ENCODE data around the gene TMEM63A. TPM values are rescaled to one million over a fixed set of nuclear protein-coding genes. Genes with fewer than 3 reads are reported as not detected.

TMEM63A gene
- polyA plus RNA-seq, 3 donors, result 3.0 to 48.0 (median 5.8) TPM

DNA sequence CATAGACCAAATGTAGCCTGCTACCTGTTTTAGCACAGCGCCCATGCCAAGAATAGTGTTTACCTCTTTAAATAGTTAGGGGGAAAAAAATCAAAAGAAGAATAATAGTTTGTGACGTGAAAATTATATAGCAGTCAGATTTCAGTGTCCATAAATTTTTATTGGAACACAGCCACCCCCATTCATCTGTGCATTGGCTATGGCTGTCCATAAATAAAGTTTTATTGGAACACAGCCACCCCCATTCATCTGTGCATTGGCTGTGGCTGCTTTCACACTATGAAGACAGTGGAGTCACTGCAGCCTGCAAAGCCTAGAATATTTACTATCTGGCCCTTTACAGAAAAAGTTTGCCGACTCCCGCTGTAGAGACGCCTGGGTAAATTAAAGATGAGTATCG lies 51.3 kb downstream of the TMEM63A start:
- H3K79me2 ChIP-seq (ENCODE audit: insufficient read depth, low read length), result no peaks in the 10 kb centered on the region
- H3K27ac Mint-ChIP-seq, result peak overlapping the region in 1 of 7 donors; percentile 51
- WGBS (ENCODE audit: insufficient coverage), result 100% methylated on average over 2 of the region's 6 CpGs
- no peak overlapping the region for H3K27ac ChIP-seq (ENCODE audit: low read depth in 1 of 2, low read length in 2 of 2)
- no peak overlapping the region for H3K4me3 Mint-ChIP-seq
- TF ChIP-seq, protein P1, sequence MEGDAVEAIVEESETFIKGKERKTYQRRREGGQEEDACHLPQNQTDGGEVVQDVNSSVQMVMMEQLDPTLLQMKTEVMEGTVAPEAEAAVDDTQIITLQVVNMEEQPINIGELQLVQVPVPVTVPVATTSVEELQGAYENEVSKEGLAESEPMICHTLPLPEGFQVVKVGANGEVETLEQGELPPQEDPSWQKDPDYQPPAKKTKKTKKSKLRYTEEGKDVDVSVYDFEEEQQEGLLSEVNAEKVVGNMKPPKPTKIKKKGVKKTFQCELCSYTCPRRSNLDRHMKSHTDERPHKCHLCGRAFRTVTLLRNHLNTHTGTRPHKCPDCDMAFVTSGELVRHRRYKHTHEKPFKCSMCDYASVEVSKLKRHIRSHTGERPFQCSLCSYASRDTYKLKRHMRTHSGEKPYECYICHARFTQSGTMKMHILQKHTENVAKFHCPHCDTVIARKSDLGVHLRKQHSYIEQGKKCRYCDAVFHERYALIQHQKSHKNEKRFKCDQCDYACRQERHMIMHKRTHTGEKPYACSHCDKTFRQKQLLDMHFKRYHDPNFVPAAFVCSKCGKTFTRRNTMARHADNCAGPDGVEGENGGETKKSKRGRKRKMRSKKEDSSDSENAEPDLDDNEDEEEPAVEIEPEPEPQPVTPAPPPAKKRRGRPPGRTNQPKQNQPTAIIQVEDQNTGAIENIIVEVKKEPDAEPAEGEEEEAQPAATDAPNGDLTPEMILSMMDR (IDR thresholded peaks at IDR 0.05), result no peak
- no peak overlapping the region for H2AFZ ChIP-seq (ENCODE audit: insufficient read depth, low read depth, low read length, poor library complexity, severe bottlenecking)
- H3K9ac ChIP-seq (ENCODE audit: insufficient read depth, low read length, poor library complexity, severe bottlenecking), result no peak overlapping the region
- H3K4me1 ChIP-seq (ENCODE audit: control insufficient read depth in 1 of 2, insufficient read depth in 2 of 2, low read length in 2 of 2), result no peaks in the 10 kb centered on the region
- peaks cover 21 to 23% of the 10 kb centered on the region in 2 donors for H3K36me3 Mint-ChIP-seq
- H4K20me1 ChIP-seq (ENCODE audit: insufficient read depth, low read length), result no peaks in the 10 kb centered on the region
- no peaks in the 10 kb centered on the region for H3K4me1 Mint-ChIP-seq
- H3K9me3 ChIP-seq (replicated peaks in 1 of 2; ENCODE audit: control insufficient read depth in 1 of 2, insufficient read depth in 1 of 2, low read length in 2 of 2), result no peaks in the 10 kb centered on the region
- H3K27me3 Mint-ChIP-seq (ENCODE audit: low read depth in 3 of 3), result peaks cover 0 to 2% (median 1%) of the 10 kb centered on the region in 3 donors
- no peak for DNase-seq
- intact Hi-C loops (cut with micrococcal nuclease), result no loop called here
- H3K4me3 ChIP-seq (replicated peaks in 1 of 3; ENCODE audit: low read depth in 2 of 3, low read length in 3 of 3), result no peak overlapping the region
- no peaks in the 10 kb centered on the region for H3K27me3 ChIP-seq (ENCODE audit: control insufficient read depth in 2 of 2, insufficient read depth in 2 of 2, low read length in 2 of 2)
- peaks cover 0 to 15% of the 10 kb centered on the region in 2 donors for H3K36me3 ChIP-seq (replicated peaks in 1 of 2; ENCODE audit: control insufficient read depth in 1 of 2, insufficient read depth in 2 of 2, low read length in 2 of 2)
- H3K9me3 Mint-ChIP-seq, result peaks cover 0 to 4% (median 2%) of the 10 kb centered on the region in 7 donors
- no peak overlapping the region for H3K4me2 ChIP-seq (replicated peaks; ENCODE audit: extremely low read depth, low read length, poor library complexity, severe bottlenecking)

DNA sequence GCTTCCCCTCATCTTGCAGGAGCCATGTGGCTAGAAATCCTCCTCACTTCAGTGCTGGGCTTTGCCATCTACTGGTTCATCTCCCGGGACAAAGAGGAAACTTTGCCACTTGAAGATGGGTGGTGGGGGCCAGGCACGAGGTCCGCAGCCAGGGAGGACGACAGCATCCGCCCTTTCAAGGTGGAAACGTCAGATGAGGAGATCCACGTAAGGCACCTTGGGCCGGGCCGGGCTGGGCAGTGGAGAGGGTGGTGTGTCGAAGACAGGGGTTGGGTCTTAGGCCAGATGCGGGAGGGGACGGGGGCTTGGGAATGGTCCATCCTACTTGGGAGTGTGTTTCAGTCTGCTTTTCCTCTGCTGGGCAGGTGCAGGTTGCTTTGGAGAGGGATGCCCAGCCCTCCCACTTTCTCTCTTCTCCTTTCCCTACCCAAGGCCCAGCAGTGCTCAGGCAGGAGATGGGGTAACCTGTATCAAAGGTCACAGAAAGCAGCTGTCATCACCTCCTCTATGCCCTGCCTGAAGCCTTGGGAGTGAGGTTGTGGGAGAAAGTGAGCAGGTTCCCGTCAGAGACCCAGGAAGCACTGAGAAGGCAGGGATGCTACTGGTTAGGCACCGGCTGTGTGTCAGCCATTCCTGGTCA lies 53.4 kb downstream of the TMEM63A start:
- Histone ChIP-seq H4K20me1 (ENCODE audit: insufficient read depth, low read length) (no peaks in the 10 kb centered on the region), H3K4me3 (replicated peaks in 1 of 3; ENCODE audit: low read depth in 2 of 3, low read length in 3 of 3) (no peak overlapping the region), H3K36me3 (replicated peaks in 1 of 2; ENCODE audit: control insufficient read depth in 1 of 2, insufficient read depth in 2 of 2, low read length in 2 of 2) (peaks cover 0 to 15% of the 10 kb centered on the region in 2 donors), H3K9me3 (replicated peaks in 1 of 2; ENCODE audit: control insufficient read depth in 1 of 2, insufficient read depth in 1 of 2, low read length in 2 of 2) (no peaks in the 10 kb centered on the region), H2AFZ (ENCODE audit: insufficient read depth, low read depth, low read length, poor library complexity, severe bottlenecking) (no peak overlapping the region), H3K4me1 (ENCODE audit: control insufficient read depth in 1 of 2, insufficient read depth in 2 of 2, low read length in 2 of 2) (no peaks in the 10 kb centered on the region), H3K9ac (ENCODE audit: insufficient read depth, low read length, poor library complexity, severe bottlenecking) (no peak overlapping the region), H3K27ac (ENCODE audit: low read depth in 1 of 2, low read length in 2 of 2) (no peak overlapping the region), H3K79me2 (ENCODE audit: insufficient read depth, low read length) (no peaks in the 10 kb centered on the region), H3K27me3 (ENCODE audit: control insufficient read depth in 2 of 2, insufficient read depth in 2 of 2, low read length in 2 of 2) (no peaks in the 10 kb centered on the region), H3K4me2 (replicated peaks; ENCODE audit: extremely low read depth, low read length, poor library complexity, severe bottlenecking) (no peak overlapping the region)
- Mint-ChIP-seq H3K27ac (peak overlapping the region in 1 of 7 donors; percentile 20), H3K27me3 (ENCODE audit: low read depth in 3 of 3) (peaks cover 0 to 2% (median 1%) of the 10 kb centered on the region in 3 donors), H3K4me3 (no peak overlapping the region), H3K36me3 (peaks cover 17 to 20% of the 10 kb centered on the region in 2 donors), H3K9me3 (peaks cover 0 to 2% (median 0%) of the 10 kb centered on the region in 7 donors), H3K4me1 (no peaks in the 10 kb centered on the region)
- TF ChIP-seq, protein P1 (IDR thresholded peaks at IDR 0.05), result no peak
- intact Hi-C loops (cut with micrococcal nuclease), result no loop called here
- WGBS (ENCODE audit: insufficient coverage), result 95% methylated on average over 11 of the region's 14 CpGs
- DNase-seq, result no peak

Data from CD14-positive monocyte (primary cell).